ENCODE measurements around the gene MOGAT1. TPM values are rescaled to one million over a fixed set of nuclear protein-coding genes. Genes with fewer than 3 reads are reported as not detected.

Gene MOGAT1
- total RNA-seq, 1 donor from 2014 or later = not detected

DNA sequence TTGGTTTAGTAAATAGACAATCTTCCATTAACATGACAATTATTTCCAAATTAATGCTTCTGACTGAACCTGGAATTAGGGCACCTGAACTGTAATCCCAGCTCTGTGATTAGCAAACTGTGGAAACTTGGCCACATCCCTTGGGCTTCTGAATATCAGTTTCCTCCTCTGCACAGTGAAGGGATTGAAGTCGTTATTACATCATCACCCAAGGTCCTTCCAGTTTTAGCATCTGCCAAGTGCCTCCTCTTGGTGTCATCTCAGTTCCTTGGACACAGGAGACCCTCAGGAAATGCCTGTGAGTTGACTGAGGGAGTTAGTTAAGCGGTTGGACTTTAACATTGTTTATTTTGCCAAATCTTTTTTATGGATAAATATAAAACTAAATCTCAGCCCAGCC is 64.8 kb downstream of the MOGAT1 start:
- no peaks in the 10 kb centered on the region for H3K9me3 ChIP-seq (ENCODE audit: control insufficient read depth in 3 of 3, low read length in 3 of 3)
- H3K36me3 ChIP-seq (ENCODE audit: control insufficient read depth in 3 of 3, insufficient read depth in 3 of 3, low read length in 3 of 3) = no peaks in the 10 kb centered on the region
- no peaks in the 10 kb centered on the region for H3K27me3 ChIP-seq (ENCODE audit: control insufficient read depth in 3 of 3, insufficient read depth in 3 of 3, low read length in 3 of 3)
- H3K4me1 ChIP-seq (ENCODE audit: control insufficient read depth in 3 of 3, insufficient read depth in 3 of 3, low read length in 3 of 3) = peaks cover 20 to 28% (median 26%) of the 10 kb centered on the region in 3 donors
- peak overlapping the region; percentile 2 for H3K27ac ChIP-seq (ENCODE audit: low read depth, low read length)
- H3K4me3 ChIP-seq (ENCODE audit: low read length in 3 of 3) = no peak overlapping the region
- H3K9ac ChIP-seq (ENCODE audit: low read depth in 1 of 3, low read length in 3 of 3) = no peak overlapping the region

DNA sequence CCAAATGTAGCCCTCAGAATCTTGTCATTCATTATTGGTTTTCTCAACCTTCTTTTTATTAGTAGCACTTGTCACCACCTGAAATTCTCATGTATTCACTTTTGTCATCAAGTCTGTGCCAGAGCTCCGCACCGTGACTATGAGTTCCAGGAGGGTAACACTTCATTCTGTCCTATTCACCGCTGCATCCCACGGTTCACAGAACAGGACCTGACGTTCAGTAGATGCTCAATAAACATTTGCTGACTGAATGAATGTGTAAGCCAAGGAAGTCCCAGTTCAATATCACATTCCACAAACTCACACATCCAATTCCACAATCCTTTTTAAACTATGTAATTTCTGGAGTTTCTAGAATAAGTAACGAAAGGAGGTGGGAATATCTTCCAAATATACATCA is 65.5 kb downstream of the MOGAT1 start:
- H3K27me3 ChIP-seq (ENCODE audit: control insufficient read depth in 3 of 3, insufficient read depth in 3 of 3, low read length in 3 of 3) = no peaks in the 10 kb centered on the region
- peak overlapping the region; percentile 2 for H3K27ac ChIP-seq (ENCODE audit: low read depth, low read length)

GRCh38 chr2:222738312-222738711 is 66.9 kb downstream of the MOGAT1 start:
- Histone ChIP-seq H3K4me1 (ENCODE audit: control insufficient read depth in 3 of 3, insufficient read depth in 3 of 3, low read length in 3 of 3) (peaks cover 21 to 29% (median 26%) of the 10 kb centered on the region in 3 donors), H3K4me3 (ENCODE audit: low read length in 3 of 3) (no peak overlapping the region), H3K27ac (ENCODE audit: low read depth, low read length) (peak overlapping the region; percentile 85), H3K27me3 (ENCODE audit: control insufficient read depth in 3 of 3, insufficient read depth in 3 of 3, low read length in 3 of 3) (no peaks in the 10 kb centered on the region), H3K9ac (ENCODE audit: low read depth in 1 of 3, low read length in 3 of 3) (peak overlapping the region in 1 of 3 donors; percentile 17), H3K36me3 (ENCODE audit: control insufficient read depth in 3 of 3, insufficient read depth in 3 of 3, low read length in 3 of 3) (no peaks in the 10 kb centered on the region), H3K9me3 (ENCODE audit: control insufficient read depth in 3 of 3, low read length in 3 of 3) (no peaks in the 10 kb centered on the region)

More for the DNA sequence above, 65.5 kb downstream of the MOGAT1 start:
- Histone ChIP-seq H3K4me3 (ENCODE audit: low read length in 3 of 3) (no peak overlapping the region), H3K36me3 (ENCODE audit: control insufficient read depth in 3 of 3, insufficient read depth in 3 of 3, low read length in 3 of 3) (no peaks in the 10 kb centered on the region), H3K4me1 (ENCODE audit: control insufficient read depth in 3 of 3, insufficient read depth in 3 of 3, low read length in 3 of 3) (peaks cover 18 to 26% (median 22%) of the 10 kb centered on the region in 3 donors), H3K9ac (ENCODE audit: low read depth in 1 of 3, low read length in 3 of 3) (no peak overlapping the region), H3K9me3 (ENCODE audit: control insufficient read depth in 3 of 3, low read length in 3 of 3) (no peaks in the 10 kb centered on the region)

DNA sequence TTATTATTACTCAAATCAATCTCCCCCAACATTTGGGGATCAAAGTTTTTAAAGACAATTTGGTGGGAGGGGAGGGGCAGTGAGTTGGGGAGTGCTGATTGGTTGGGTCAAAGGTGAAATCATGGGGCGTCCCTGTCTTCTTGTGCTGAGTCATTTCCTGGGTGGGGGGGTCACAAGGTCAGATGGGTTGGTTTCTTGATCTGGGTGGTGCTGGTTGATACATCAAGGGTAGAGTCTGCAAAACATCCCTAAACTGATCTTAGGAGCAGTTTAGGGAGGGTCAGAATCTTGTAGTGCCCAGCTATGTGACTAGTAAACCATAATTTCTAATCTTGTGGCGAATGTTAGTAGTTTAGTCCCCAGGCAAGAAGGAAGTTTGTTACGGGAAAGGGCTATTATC is 67.4 kb downstream of the MOGAT1 start:
- Histone ChIP-seq H3K4me3 (ENCODE audit: low read length in 3 of 3) (no peak overlapping the region), H3K36me3 (ENCODE audit: control insufficient read depth in 3 of 3, insufficient read depth in 3 of 3, low read length in 3 of 3) (no peaks in the 10 kb centered on the region), H3K4me1 (ENCODE audit: control insufficient read depth in 3 of 3, insufficient read depth in 3 of 3, low read length in 3 of 3) (peaks cover 26 to 32% (median 27%) of the 10 kb centered on the region in 3 donors), H3K9me3 (ENCODE audit: control insufficient read depth in 3 of 3, low read length in 3 of 3) (no peaks in the 10 kb centered on the region), H3K27me3 (ENCODE audit: control insufficient read depth in 3 of 3, insufficient read depth in 3 of 3, low read length in 3 of 3) (no peaks in the 10 kb centered on the region), H3K9ac (ENCODE audit: low read depth in 1 of 3, low read length in 3 of 3) (peak overlapping the region in 1 of 3 donors; percentile 17), H3K27ac (ENCODE audit: low read depth, low read length) (peak overlapping the region; percentile 85)

DNA sequence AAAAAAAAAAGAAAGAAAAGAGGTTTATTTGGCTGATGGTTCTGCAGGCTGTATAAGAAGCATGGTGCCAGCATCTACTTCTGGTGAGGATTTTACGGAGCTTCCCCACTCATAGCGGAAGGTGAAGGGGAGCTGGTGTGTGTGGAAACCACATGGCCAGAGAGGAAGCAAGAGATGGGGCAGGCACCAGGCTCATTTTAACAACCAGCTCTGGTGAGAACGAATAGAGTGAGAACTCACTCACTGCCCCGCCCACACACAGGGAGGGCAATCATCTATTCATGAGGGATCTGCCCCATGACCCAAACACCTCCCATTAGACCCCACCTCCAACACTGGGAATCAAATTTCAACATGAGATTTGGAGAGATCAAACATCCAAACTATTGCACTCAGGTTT is 68.5 kb downstream of the MOGAT1 start:
- H3K9me3 ChIP-seq (ENCODE audit: control insufficient read depth in 3 of 3, low read length in 3 of 3) = no peaks in the 10 kb centered on the region
- H3K4me3 ChIP-seq (ENCODE audit: low read length in 3 of 3) = no peak overlapping the region
- no peaks in the 10 kb centered on the region for H3K27me3 ChIP-seq (ENCODE audit: control insufficient read depth in 3 of 3, insufficient read depth in 3 of 3, low read length in 3 of 3)
- no peak overlapping the region for H3K27ac ChIP-seq (ENCODE audit: low read depth, low read length)
- peaks cover 18 to 27% (median 20%) of the 10 kb centered on the region in 3 donors for H3K4me1 ChIP-seq (ENCODE audit: control insufficient read depth in 3 of 3, insufficient read depth in 3 of 3, low read length in 3 of 3)
- no peak overlapping the region for H3K9ac ChIP-seq (ENCODE audit: low read depth in 1 of 3, low read length in 3 of 3)
- H3K36me3 ChIP-seq (ENCODE audit: control insufficient read depth in 3 of 3, insufficient read depth in 3 of 3, low read length in 3 of 3) = no peaks in the 10 kb centered on the region

DNA sequence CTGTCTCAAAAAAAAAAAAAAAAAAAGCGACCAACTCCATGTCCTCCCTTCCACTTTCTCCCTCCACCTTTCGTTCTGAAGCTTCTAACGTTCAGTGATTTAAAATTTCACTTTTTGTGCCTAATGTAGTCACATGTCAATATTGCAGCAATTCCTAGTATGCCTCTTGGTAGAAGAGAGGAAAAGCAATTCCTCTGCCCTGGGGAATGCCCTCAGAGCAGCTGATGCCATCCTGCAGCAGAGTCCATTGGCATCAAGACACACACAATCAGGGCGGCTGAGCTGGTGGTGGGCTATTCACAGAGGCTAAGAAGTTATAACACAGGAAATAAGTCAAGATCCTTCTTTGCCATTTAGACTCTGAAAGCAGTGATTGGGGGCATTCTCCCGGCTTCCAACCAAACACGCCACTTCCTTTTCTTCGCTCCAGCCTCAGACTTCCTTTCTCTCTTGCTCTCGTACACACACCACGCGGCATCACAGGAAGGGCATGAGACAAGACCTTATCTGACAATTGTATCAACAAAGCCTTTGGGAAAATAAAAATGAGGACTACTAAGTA is 71.9 kb downstream of the MOGAT1 start:
- Histone ChIP-seq H3K9ac (ENCODE audit: low read depth in 1 of 3, low read length in 3 of 3) (peak overlapping the region in 1 of 3 donors; percentile 61), H3K27me3 (ENCODE audit: control insufficient read depth in 3 of 3, insufficient read depth in 3 of 3, low read length in 3 of 3) (no peaks in the 10 kb centered on the region), H3K9me3 (ENCODE audit: control insufficient read depth in 3 of 3, low read length in 3 of 3) (no peaks in the 10 kb centered on the region), H3K4me3 (ENCODE audit: low read length in 3 of 3) (peak overlapping the region; percentile 2 to 52 (median 42)), H3K27ac (ENCODE audit: low read depth, low read length) (peak overlapping the region; percentile 41), H3K4me1 (ENCODE audit: control insufficient read depth in 3 of 3, insufficient read depth in 3 of 3, low read length in 3 of 3) (peaks cover 10 to 19% (median 18%) of the 10 kb centered on the region in 3 donors), H3K36me3 (ENCODE audit: control insufficient read depth in 3 of 3, insufficient read depth in 3 of 3, low read length in 3 of 3) (no peaks in the 10 kb centered on the region)

- H3K9ac ChIP-seq (ENCODE audit: low read depth in 1 of 3, low read length in 3 of 3) = no peak overlapping the region
- H3K27me3 ChIP-seq (ENCODE audit: control insufficient read depth in 3 of 3, insufficient read depth in 3 of 3, low read length in 3 of 3) = no peaks in the 10 kb centered on the region
- peak overlapping the region; percentile 3 for H3K27ac ChIP-seq (ENCODE audit: low read depth, low read length)
- peaks cover 10 to 14% (median 10%) of the 10 kb centered on the region in 3 donors for H3K4me1 ChIP-seq (ENCODE audit: control insufficient read depth in 3 of 3, insufficient read depth in 3 of 3, low read length in 3 of 3)
- no peak overlapping the region for H3K4me3 ChIP-seq (ENCODE audit: low read length in 3 of 3)
- H3K36me3 ChIP-seq (ENCODE audit: control insufficient read depth in 3 of 3, insufficient read depth in 3 of 3, low read length in 3 of 3) = no peaks in the 10 kb centered on the region
- no peaks in the 10 kb centered on the region for H3K9me3 ChIP-seq (ENCODE audit: control insufficient read depth in 3 of 3, low read length in 3 of 3)
These were observed 74.5 kb downstream of the MOGAT1 start for GRCh38 chr2:222745836-222746559.

DNA sequence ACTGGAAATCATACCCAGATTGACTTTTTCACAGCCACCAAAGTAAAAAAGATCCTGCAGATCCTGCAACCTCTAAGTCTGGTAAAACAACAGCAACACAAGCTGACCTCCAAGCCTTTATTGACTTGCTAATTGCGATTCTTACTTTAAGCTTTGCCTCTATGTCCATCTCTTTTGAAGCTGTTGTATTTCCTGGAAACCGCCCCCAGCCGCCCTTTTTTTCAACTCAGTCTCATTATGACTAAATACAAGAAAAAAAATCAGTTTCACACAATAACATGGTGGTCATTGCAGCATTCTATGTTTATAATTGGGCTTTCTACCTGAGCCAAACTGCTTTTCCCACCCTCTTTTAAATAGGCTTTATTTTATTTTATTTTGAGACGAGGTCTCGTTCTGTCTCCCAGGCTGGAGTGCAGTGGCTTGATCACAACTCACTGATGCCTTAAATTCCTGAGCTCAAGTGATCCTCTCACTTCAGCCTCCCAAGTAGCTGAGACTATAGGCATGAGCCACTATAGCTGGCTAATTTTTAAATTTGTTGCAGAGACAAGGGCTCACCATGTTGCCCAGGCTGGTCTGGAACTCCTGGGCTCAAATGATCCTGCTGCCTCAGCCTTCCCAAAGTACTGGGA is 76.2 kb downstream of the MOGAT1 start:
- Histone ChIP-seq H3K27ac (ENCODE audit: low read depth, low read length) (no peak overlapping the region), H3K9me3 (ENCODE audit: control insufficient read depth in 3 of 3, low read length in 3 of 3) (no peaks in the 10 kb centered on the region), H3K4me1 (ENCODE audit: control insufficient read depth in 3 of 3, insufficient read depth in 3 of 3, low read length in 3 of 3) (peaks cover 11 to 15% (median 12%) of the 10 kb centered on the region in 3 donors), H3K27me3 (ENCODE audit: control insufficient read depth in 3 of 3, insufficient read depth in 3 of 3, low read length in 3 of 3) (no peaks in the 10 kb centered on the region), H3K36me3 (ENCODE audit: control insufficient read depth in 3 of 3, insufficient read depth in 3 of 3, low read length in 3 of 3) (no peaks in the 10 kb centered on the region), H3K4me3 (ENCODE audit: low read length in 3 of 3) (no peak overlapping the region), H3K9ac (ENCODE audit: low read depth in 1 of 3, low read length in 3 of 3) (no peak overlapping the region)

DNA sequence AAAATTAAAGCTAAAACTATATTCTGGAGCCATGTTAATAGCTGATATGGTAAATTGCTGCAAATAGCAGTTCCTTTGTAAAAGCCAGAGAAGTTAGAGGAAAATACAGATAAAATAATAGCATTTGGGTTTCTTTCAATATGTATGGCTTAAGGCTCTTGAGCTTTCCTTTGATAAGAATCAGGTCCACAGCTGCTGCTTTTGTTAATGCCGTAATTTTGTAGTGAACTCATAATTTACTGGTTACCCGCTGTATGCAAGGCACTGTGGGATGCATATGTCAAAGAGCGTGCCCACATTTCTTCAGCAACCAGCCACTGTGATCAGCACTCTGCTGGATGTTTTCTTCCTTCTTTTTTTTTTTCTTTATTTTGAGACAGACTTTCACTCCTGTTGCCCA is 79.1 kb downstream of the MOGAT1 start:
- no peak overlapping the region for H3K4me3 ChIP-seq (ENCODE audit: low read length in 3 of 3)
- H3K36me3 ChIP-seq (ENCODE audit: control insufficient read depth in 3 of 3, insufficient read depth in 3 of 3, low read length in 3 of 3) = no peaks in the 10 kb centered on the region
- no peak overlapping the region for H3K9ac ChIP-seq (ENCODE audit: low read depth in 1 of 3, low read length in 3 of 3)
- H3K27ac ChIP-seq (ENCODE audit: low read depth, low read length) = no peak overlapping the region
- no peaks in the 10 kb centered on the region for H3K9me3 ChIP-seq (ENCODE audit: control insufficient read depth in 3 of 3, low read length in 3 of 3)
- H3K27me3 ChIP-seq (ENCODE audit: control insufficient read depth in 3 of 3, insufficient read depth in 3 of 3, low read length in 3 of 3) = no peaks in the 10 kb centered on the region
- peaks cover 17 to 20% (median 18%) of the 10 kb centered on the region in 3 donors for H3K4me1 ChIP-seq (ENCODE audit: control insufficient read depth in 3 of 3, insufficient read depth in 3 of 3, low read length in 3 of 3)

- no peak overlapping the region for H3K9ac ChIP-seq (ENCODE audit: low read depth in 1 of 3, low read length in 3 of 3)
- H3K4me1 ChIP-seq (ENCODE audit: control insufficient read depth in 3 of 3, insufficient read depth in 3 of 3, low read length in 3 of 3) = peaks cover 17 to 18% (median 18%) of the 10 kb centered on the region in 3 donors
- no peak overlapping the region for H3K27ac ChIP-seq (ENCODE audit: low read depth, low read length)
- no peak overlapping the region for H3K4me3 ChIP-seq (ENCODE audit: low read length in 3 of 3)
- H3K36me3 ChIP-seq (ENCODE audit: control insufficient read depth in 3 of 3, insufficient read depth in 3 of 3, low read length in 3 of 3) = no peaks in the 10 kb centered on the region
- H3K9me3 ChIP-seq (ENCODE audit: control insufficient read depth in 3 of 3, low read length in 3 of 3) = no peaks in the 10 kb centered on the region
- H3K27me3 ChIP-seq (ENCODE audit: control insufficient read depth in 3 of 3, insufficient read depth in 3 of 3, low read length in 3 of 3) = no peaks in the 10 kb centered on the region
These were observed 79.8 kb downstream of the MOGAT1 start for GRCh38 chr2:222751238-222751637.

Data from skeletal muscle tissue (tissue), 4 donors.